K562 (cell line): ENCODE results near the gene NFATC4. TPM values are rescaled to one million over a fixed set of nuclear protein-coding genes. Genes with fewer than 3 reads are reported as not detected.

ENCODE experiments used
- ATAC-seq: fragments of 200-7000 bp; cut with Tn5 transposase; 3 replicates; pipeline ENCODE4 v1.9.1; 2020; ENCODE audit warnings: moderate library complexity
- BruUV-seq: library from RNA; stranded (reverse); fragments of 400-500 nt; replicated peaks from 2 replicates; lab custom pipeline; 2021; lab: Mats Ljungman, UMichigan
- CTCF ChIA-PET: fragments of 300-600 bp; formaldehyde crosslinking; extraction: SDS; loops from one replicate; lab custom pipeline; 2021; ENCODE audit warnings: low intra/inter-chr PET ratio; lab: Yijun Ruan, JAX
- POLR2A ChIA-PET: fragments of 300-600, 350-650 bp; sonication (Branson Sonifier 250); formaldehyde crosslinking; extraction: SDS; loops from one replicate; lab custom pipeline; 2021; ENCODE audit warnings: antibody characterized with exemption, inconsistent platforms; lab: Yijun Ruan, JAX
- DNase-seq, 4 experiments: peaks; one replicate each; pipeline versions ENCODE4 v3.0.0 to v3.0.0-alpha.2; 2011 to 2018; ENCODE audit warnings: low spot score in 3 of 4, mixed read lengths in 3 of 4; ENCODE audit errors: extremely low read depth in 1 of 4
- FAIRE-seq: peaks from 2 replicates; lab custom pipeline; 2011; peaks lifted over from hg19 to GRCh38; lab: Jason Lieb, UNC
- H2AFZ ChIP-seq: 2 replicates; pipeline ENCODE4 v1.6.0; 2011; ENCODE audit warnings: low read depth, low read length, control low read depth, inconsistent platforms
- H3K27ac ChIP-seq: fragments of 200-600 bp; 3 replicates; pipeline ENCODE4 v1.8.0; 2011; ENCODE audit warnings: low read depth, mild to moderate bottlenecking, control low read depth, inconsistent platforms, low read length, moderate library complexity, mixed read lengths; ENCODE audit errors: extremely low read depth
- H3K27me3 ChIP-seq, 2 experiments: fragments of 300-600 bp in 1 of 2; 2 replicates in 1 of 2; 3 replicates in 1 of 2; pipeline versions ENCODE4 v1.6.0 to v1.8.0; 2011; ENCODE audit warnings: inconsistent platforms in 2 of 2, low read length in 2 of 2, mild to moderate bottlenecking in 1 of 2, mixed read lengths in 1 of 2, moderate library complexity in 1 of 2; ENCODE audit not compliant: control insufficient read depth in 2 of 2, insufficient read depth in 2 of 2
- H3K36me3 ChIP-seq: fragments of 300-600 bp; 3 replicates; pipeline ENCODE4 v1.8.0; 2011; ENCODE audit warnings: mild to moderate bottlenecking, low read length, inconsistent platforms; ENCODE audit not compliant: control insufficient read depth, insufficient read depth
- H3K4me1 ChIP-seq, 2 experiments: fragments of 200-600 bp in 1 of 2; replicated peaks in 1 of 2; 2 replicates in 1 of 2; 3 replicates in 1 of 2; pipeline versions ENCODE4 v1.5.1 to v1.8.0; 2011; ENCODE audit warnings: inconsistent platforms in 2 of 2, low read length in 2 of 2, mild to moderate bottlenecking in 1 of 2, mixed read lengths in 1 of 2, moderate library complexity in 1 of 2; ENCODE audit not compliant: control insufficient read depth in 2 of 2, insufficient read depth in 2 of 2
- H3K4me2 ChIP-seq: 2 replicates; pipeline ENCODE4 v1.6.1; 2011; ENCODE audit warnings: low read length, control low read depth, inconsistent platforms, mixed read lengths; ENCODE audit not compliant: insufficient read depth
- H3K4me3 ChIP-seq: fragments of 200-600 bp; sonication (generic), shearing (Covaris generic); 2 replicates; pipeline ENCODE4 v1.5.1; 2016; ENCODE audit warnings: control low read depth, inconsistent platforms
- H3K79me2 ChIP-seq: fragments of 200-600 bp; 3 replicates; pipeline ENCODE4 v1.8.0; 2011; ENCODE audit warnings: low read length, inconsistent platforms; ENCODE audit not compliant: control insufficient read depth, insufficient read depth
- H3K9ac ChIP-seq, 2 experiments: 2 replicates each; pipeline versions ENCODE4 v1.6.0 to v1.6.1; 2011; ENCODE audit warnings: low read depth in 2 of 2, low read length in 2 of 2, control low read depth in 1 of 2, inconsistent platforms in 1 of 2, mild to moderate bottlenecking in 1 of 2, mixed read lengths in 1 of 2; ENCODE audit not compliant: insufficient read depth in 1 of 2
- H3K9me1 ChIP-seq: one replicate; pipeline ENCODE4 v1.6.0; 2011; ENCODE audit warnings: inconsistent platforms, mild to moderate bottlenecking, low read length, moderate library complexity; ENCODE audit not compliant: control insufficient read depth, insufficient read depth
- H3K9me3 ChIP-seq: replicated peaks from 2 replicates; pipeline ENCODE4 v1.5.1; 2011; ENCODE audit warnings: low read depth, low read length, inconsistent platforms; ENCODE audit not compliant: control insufficient read depth, insufficient read depth
- H4K20me1 ChIP-seq: replicated peaks from 2 replicates; pipeline ENCODE4 v1.6.1; 2011; ENCODE audit warnings: low read length, inconsistent platforms, mixed read lengths; ENCODE audit not compliant: control insufficient read depth, insufficient read depth
- CHD2 ChIP-seq: IDR thresholded peaks from 2 replicates; pipeline ENCODE4 v1.6.1; 2011; ENCODE audit warnings: low read depth, low read length
- ZNF589 ChIP-seq: fragments of 200-800 bp; sonication (Bioruptor generic); IDR thresholded peaks from 2 replicates; pipeline ENCODE4 v1.6.1; 2016; ENCODE audit warnings: low read depth, missing genetic modification characterization, missing compliant biosample characterization
- WGBS: fragments of 100-300 bp; shearing (Covaris generic); methylation state at CpG from one replicate; pipeline ENCODE4 v1.1.6; 2016; ENCODE audit warnings: low coverage, mixed read lengths; ENCODE audit not compliant: insufficient coverage; ENCODE audit errors: missing lambda C conversion rate; 5-methylcytosine and 5-hydroxymethylcytosine counted together
- in situ Hi-C: fragments of 300-500 bp; cut with MboI; formaldehyde crosslinking; loops from 4 replicates; pipeline ENCODE4 v1.15.0; 2018; ENCODE audit warnings: inconsistent platforms, mixed read lengths
- intact Hi-C: fragments of 100-400 bp; cut with micrococcal nuclease; formaldehyde crosslinking; loops from 2 replicates; pipeline ENCODE4 v1.14.2; 2022
- polyA plus RNA-seq, 8 experiments: library from polyadenylated mRNA; depleted of rRNA in 4 of 8; stranded (reverse) in 5 of 8; unstranded in 3 of 8; fragments of >200 nt; fragmentation: Nextera tagmentation in 2 of 8; fragmentation: Illumina TruSeq in 1 of 8; extraction: Ambion mirVana in 2 of 8; extraction: Trizol in 1 of 8; gene quantifications; 2 replicates each; pipeline versions ENCODE4 v1.2.1 to v1.2.3, GENCODE V29; 2011 to 2014; ENCODE audit warnings: inconsistent platforms in 1 of 8, missing spikeins in 1 of 8
- total RNA-seq, 7 experiments: library from RNA; depleted of rRNA in 6 of 7; stranded (reverse); fragments of >200 nt in 6 of 7; fragmentation: Illumina TruSeq in 2 of 7; extraction: Trizol in 2 of 7; gene quantifications; 2 replicates each; pipeline versions ENCODE4 v1.2.1 to v1.2.3, GENCODE V29; 2011 to 2021; ENCODE audit warnings: low replicate concordance in 1 of 7
- TF ChIP-seq, protein P1 (sequence below): fragments of 250-450 bp; sonication (Bioruptor Pico); IDR thresholded peaks from 2 replicates; pipeline ENCODE4 v1.8.0; 2022; ENCODE audit warnings: inconsistent platforms, mild to moderate bottlenecking, moderate library complexity, borderline replicate concordance
- TF ChIP-seq, protein P2 (sequence below): sonication (generic); formaldehyde crosslinking; IDR thresholded peaks from 2 replicates; pipeline ENCODE4 v1.8.0; 2022; ENCODE audit warnings: missing genetic modification reagents, mild to moderate bottlenecking, moderate library complexity, borderline replicate concordance

The NFATC4 gene
- total and polyA plus RNA-seq, 9 of the 15 experiments (the other 6 are each of a cell fraction or from before 2014, with no cell fraction given), result 0.25 to 3.8 (median 0.78) TPM; not detected in 1

DNA sequence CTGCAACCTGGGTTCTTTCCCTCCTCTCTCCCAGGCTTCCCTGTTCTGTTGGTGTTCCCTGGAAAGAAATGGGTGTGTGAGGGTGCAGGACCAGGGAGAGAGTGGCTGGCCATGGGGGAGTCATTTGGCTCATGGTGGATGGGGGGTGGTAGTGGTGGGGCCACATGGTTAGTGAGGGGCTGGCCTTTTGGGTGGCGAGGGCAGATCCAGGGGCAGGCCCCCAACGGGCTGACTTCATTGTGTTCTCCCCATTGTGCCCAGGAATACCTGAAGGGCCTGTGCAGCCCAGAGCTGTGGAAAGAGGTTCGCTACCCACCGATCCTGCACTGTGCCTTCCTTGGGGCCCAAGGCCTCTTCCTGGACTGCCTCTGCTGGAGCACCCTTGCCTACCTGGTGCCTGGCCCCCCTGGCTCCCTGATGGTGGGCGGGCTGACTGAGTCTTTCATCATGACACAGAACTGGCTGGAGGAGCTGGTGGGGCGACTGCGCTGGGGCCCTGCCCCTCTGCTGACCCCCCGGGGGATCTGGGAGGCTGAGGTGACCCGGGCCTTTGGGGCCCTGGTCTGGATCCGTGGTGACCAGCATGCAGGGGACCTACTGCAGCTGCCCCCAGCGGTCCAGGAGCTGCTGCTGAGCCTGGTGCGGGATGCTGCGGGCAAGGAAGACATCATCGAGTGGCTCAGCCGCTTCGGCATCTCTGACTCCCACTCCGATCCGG, 39.8 kb downstream of the NFATC4 start:
- Histone ChIP-seq H3K4me3 (no peak overlapping the region), H4K20me1 (no peaks in the 10 kb centered on the region), H3K27ac (no peak overlapping the region), H3K36me3 (no peaks in the 10 kb centered on the region), H3K9me1 (no peaks in the 10 kb centered on the region), H3K4me2 (no peak overlapping the region), H3K27me3 (peaks cover 0 to 8% of the 10 kb centered on the region in 2 experiments; a peak in 1 of 5 replicates), H3K9ac (no peak overlapping the region), H3K79me2 (no peaks in the 10 kb centered on the region), H2AFZ (no peak overlapping the region), H3K9me3 (no peaks in the 10 kb centered on the region), H3K4me1 (peaks cover 0 to 7% of the 10 kb centered on the region in 2 experiments; a peak in 3 of 5 replicates)
- WGBS, result 32% methylated on average over 5 of the region's 18 CpGs
- FAIRE-seq, result no peak
- TF ChIP-seq, protein P1, sequence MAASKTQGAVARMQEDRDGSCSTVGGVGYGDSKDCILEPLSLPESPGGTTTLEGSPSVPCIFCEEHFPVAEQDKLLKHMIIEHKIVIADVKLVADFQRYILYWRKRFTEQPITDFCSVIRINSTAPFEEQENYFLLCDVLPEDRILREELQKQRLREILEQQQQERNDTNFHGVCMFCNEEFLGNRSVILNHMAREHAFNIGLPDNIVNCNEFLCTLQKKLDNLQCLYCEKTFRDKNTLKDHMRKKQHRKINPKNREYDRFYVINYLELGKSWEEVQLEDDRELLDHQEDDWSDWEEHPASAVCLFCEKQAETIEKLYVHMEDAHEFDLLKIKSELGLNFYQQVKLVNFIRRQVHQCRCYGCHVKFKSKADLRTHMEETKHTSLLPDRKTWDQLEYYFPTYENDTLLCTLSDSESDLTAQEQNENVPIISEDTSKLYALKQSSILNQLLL (CRISPR knock-in tag), result no peak
- TF ChIP-seq ZNF589 (CRISPR knock-in tag) (no peak), CHD2 (no peak)
- TF ChIP-seq, protein P2, sequence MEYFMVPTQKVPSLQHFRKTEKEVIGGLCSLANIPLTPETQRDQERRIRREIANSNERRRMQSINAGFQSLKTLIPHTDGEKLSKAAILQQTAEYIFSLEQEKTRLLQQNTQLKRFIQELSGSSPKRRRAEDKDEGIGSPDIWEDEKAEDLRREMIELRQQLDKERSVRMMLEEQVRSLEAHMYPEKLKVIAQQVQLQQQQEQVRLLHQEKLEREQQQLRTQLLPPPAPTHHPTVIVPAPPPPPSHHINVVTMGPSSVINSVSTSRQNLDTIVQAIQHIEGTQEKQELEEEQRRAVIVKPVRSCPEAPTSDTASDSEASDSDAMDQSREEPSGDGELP (CRISPR knock-in tag), result no peak
- no TSS peak for BruUV-seq
- ChIA-PET POLR2A (interaction anchor here (0.5 to 2.1 kb wide), 5 partner anchors 9 to 501 kb away, joined by 3 to 6 read pairs (median 4); no protein-coding TSS in a partner anchor), CTCF (no interaction called here)
- in situ Hi-C loops, result no loop called here
- no peak for DNase-seq
- ATAC-seq, result no peak
- intact Hi-C loops, result no loop called here
